ENCODE measurements around the gene HIP1.
"Not testable (repeated sequence)": the region's sequence is repeated elsewhere in the genome, so short reads cannot be mapped to it uniquely, and the experiment has no call there.

HIP1 gene

GRCh38 chr7:75702515-75702914 is 36.2 kb downstream of the HIP1 start:
- no peak overlapping the region for H3K4me3 ChIP-seq (ENCODE audit: low read depth, low read length)
- no peak for DNase-seq (ENCODE audit: low read depth)
- TF ChIP-seq, protein P1, sequence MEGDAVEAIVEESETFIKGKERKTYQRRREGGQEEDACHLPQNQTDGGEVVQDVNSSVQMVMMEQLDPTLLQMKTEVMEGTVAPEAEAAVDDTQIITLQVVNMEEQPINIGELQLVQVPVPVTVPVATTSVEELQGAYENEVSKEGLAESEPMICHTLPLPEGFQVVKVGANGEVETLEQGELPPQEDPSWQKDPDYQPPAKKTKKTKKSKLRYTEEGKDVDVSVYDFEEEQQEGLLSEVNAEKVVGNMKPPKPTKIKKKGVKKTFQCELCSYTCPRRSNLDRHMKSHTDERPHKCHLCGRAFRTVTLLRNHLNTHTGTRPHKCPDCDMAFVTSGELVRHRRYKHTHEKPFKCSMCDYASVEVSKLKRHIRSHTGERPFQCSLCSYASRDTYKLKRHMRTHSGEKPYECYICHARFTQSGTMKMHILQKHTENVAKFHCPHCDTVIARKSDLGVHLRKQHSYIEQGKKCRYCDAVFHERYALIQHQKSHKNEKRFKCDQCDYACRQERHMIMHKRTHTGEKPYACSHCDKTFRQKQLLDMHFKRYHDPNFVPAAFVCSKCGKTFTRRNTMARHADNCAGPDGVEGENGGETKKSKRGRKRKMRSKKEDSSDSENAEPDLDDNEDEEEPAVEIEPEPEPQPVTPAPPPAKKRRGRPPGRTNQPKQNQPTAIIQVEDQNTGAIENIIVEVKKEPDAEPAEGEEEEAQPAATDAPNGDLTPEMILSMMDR (IDR thresholded peaks at IDR 0.05; ENCODE audit: low read depth, low read length, missing control alignments) = no peak

- TF ChIP-seq, protein P1 (IDR thresholded peaks at IDR 0.05; ENCODE audit: low read depth, low read length, missing control alignments) = no peak
- no peak overlapping the region for H3K4me3 ChIP-seq (ENCODE audit: low read depth, low read length)
- no peak for DNase-seq (ENCODE audit: low read depth)
These were observed 38.7 kb downstream of the HIP1 start for GRCh38 chr7:75699993-75700392.

DNA sequence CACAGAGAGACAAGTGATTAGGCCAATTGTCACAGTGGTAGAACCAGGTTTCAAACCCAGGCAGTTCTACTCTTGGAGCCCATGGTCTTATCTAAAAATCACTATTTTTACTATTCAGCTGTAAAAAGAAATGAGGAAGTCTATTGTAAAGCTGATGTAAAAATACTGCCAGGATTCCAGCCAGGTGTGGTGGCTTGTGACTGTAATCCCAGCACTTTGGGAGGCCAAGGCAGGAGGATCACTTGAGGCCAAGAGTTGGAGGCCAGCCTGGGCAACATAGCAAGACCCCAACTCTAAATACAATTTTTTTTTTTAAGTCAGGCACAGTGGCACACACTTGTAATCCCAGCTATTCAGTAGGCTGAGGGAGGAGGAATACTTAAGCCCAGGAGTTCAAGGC is 40.4 kb downstream of the HIP1 start:
- TF ChIP-seq, protein P1 (IDR thresholded peaks at IDR 0.05; ENCODE audit: low read depth, low read length, missing control alignments) = no peak
- no peak for DNase-seq (ENCODE audit: low read depth)
- H3K4me3 ChIP-seq (ENCODE audit: low read depth, low read length) = no peak overlapping the region

DNA sequence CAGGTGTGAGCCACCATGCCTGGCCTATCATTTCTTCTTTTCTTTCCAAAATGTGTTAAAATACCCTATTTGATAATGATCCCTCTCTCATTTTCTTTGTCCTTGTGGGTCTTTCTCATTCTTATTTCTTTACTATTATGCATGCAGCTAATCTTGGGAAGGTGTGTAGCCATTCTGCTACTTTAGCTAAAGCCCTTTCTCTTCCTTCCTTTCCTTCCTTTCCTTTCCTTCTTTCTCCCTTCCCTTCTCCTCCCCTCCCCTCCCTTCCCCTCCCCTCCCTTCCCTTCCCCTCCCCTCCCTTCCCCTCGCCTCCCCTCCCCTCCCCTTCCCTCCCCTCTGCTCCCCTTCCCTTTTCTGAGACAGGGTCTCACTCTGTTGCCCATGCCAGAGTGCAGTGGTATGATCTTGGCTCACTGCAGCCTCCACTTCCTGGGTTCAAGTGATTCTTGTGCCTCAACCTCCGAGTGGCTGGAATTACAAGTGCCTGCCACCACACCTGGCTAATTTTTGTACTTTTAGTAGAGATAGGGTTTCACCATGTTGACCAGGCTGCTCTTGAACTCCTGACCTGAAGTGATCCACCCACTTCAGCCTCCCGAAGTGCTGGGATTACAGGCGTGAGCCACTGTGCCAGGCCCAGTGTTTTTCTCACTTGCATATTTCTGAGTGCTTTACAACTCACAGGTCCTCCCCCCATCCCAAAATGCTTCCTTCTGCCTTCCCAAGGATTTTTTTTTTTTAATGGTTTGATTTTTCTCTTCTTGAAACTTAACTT is 42.3 kb downstream of the HIP1 start:
- no peak overlapping the region for H3K4me3 ChIP-seq (ENCODE audit: low read depth, low read length)
- TF ChIP-seq, protein P1 (IDR thresholded peaks at IDR 0.05; ENCODE audit: low read depth, low read length, missing control alignments) = no peak
- no peak for DNase-seq (ENCODE audit: low read depth)

DNA sequence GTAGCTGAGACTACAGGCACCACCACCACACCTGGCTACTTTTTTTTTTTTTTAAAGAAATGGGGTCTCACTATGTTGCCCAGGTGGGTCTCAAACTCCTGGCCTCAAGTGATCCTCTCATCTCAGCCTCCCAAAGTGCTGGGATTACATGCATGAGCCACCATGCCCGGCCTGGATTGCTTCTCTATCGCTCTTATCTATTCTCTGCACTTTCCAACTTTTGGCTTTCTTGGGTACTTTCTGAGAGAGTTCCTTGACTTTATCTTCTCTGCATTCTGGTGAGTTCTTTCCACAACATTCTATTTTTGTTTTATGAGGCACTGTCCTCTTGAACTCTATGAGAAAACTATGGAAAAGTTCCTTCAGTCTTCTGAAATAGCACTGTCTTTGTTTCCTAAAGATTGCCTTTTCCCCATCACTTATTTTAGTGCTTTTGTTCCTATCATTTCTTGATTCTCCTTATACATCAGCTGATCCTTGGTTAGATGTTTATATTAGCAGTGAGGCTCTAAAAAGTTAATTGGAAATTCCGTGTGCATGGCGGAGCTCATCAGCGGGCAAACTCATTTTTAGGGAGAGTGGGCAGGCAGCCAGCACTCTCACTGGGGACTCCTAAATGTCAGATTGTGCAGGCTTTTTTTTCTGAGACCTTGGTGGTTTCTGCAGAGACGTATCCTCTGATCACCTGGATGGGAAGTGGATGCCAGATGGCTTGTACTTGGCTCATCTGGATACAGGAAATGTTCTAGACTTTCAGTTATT is 43.9 kb downstream of the HIP1 start:
- TF ChIP-seq, protein P1 (IDR thresholded peaks at IDR 0.05; ENCODE audit: low read depth, low read length, missing control alignments) = no peak
- no peak overlapping the region for H3K4me3 ChIP-seq (ENCODE audit: low read depth, low read length)
- DNase-seq (ENCODE audit: low read depth) = no peak

- not testable (repeated sequence) for DNase-seq (ENCODE audit: low read depth); H3K4me3 ChIP-seq (ENCODE audit: low read depth, low read length)
These were observed 45.1 kb downstream of the HIP1 start for GRCh38 chr7:75693668-75694067.

DNA sequence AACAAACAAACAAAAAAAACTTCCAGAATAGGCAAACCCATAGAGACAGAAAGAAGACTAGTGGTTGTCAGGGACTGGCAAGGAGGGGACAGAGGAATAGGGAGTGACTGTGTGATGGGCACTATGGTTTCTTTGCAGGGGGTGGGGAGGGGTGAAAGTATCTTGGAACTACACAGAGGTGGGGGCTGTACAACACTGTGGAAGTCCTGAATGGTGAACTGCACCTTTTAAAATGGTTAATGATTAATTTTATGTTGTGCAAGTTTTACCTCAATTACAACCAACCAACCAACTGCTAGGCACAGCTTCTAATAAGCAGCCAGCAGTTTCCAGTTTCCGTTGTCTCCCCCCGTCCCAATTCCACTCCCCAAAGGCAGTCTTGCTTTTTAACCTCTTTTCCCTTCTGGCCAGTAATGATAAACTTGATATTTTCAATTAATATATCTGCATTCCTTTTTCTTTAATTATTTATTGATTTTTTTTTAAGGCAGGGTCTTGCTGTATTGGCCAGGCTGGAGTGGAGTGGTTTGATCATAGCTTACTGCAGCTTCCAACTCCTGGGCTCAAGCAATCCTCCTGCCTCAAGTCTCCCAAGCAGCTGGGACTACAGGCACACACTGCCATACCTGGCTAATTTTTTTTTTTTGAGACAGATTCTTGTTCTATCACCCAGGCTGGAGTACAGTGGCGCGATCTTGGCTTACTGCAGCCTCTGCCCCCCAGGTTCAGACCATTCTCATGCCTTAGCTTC is 46.8 kb downstream of the HIP1 start:
- H3K4me3 ChIP-seq (ENCODE audit: low read depth, low read length) = no peak overlapping the region
- TF ChIP-seq, protein P1 (IDR thresholded peaks at IDR 0.05; ENCODE audit: low read depth, low read length, missing control alignments) = no peak
- no peak for DNase-seq (ENCODE audit: low read depth)

Measured in GM12864 (cell line).